ENCODE measurements around the gene TTLL13.

TTLL13 gene, protein sequence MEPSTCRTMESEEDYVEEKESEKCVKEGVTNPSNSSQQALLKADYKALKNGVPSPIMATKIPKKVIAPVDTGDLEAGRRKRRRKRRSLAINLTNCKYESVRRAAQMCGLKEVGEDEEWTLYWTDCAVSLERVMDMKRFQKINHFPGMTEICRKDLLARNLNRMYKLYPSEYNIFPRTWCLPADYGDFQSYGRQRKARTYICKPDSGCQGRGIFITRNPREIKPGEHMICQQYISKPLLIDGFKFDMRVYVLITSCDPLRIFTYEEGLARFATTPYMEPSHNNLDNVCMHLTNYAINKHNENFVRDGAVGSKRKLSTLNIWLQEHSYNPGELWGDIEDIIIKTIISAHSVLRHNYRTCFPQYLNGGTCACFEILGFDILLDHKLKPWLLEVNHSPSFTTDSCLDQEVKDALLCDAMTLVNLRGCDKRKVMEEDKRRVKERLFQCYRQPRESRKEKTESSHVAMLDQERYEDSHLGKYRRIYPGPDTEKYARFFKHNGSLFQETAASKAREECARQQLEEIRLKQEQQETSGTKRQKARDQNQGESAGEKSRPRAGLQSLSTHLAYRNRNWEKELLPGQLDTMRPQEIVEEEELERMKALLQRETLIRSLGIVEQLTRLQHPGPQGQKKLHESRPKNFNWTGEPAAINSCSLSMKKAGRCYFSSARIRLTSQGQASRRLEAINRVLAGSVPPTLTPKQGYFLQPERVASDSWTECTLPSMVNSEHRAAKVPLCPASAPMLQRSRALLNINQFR

DNA sequence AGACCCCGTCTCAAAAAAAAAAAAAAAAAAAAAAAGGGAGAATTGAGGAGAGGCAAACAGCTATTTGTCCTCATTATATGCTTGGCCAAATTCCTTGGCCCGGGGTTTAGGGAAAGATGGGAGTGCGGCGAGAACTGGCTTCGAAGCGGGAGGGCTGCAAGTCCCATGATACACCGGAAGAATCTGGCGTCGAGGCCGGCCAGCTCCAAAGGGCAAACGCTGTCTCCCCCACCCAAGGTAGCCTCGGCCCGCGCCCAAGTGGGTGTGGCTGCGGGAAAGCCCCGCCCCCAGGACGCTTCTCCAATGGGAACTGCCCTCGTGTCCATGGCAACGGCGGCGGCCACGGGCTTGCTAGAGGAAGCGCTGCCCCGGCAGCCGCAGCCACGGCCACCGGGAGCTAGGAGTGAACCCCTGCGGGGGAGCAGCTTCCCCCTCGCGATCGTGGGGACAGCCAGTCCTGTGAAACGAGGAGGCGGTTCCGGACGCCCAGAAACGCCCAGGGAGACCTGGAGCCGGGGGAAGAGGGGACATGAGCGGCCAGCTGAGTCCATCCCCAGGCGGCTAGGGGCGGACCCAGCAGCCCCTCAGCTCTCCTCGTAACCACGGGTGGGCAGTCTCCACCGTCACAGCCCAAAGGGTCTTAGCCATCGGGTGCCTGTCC lies at the start of gene TTLL13:
Gene TTLL13, plus strand, starts transcription at position 354 of the 661 bp plus-strand sequence. CDS start 1,075 bp downstream, outside the sequence.
- DNase-seq, result peak in 55 of 56 donors; percentile 15 to 92 (median 73)

DNA sequence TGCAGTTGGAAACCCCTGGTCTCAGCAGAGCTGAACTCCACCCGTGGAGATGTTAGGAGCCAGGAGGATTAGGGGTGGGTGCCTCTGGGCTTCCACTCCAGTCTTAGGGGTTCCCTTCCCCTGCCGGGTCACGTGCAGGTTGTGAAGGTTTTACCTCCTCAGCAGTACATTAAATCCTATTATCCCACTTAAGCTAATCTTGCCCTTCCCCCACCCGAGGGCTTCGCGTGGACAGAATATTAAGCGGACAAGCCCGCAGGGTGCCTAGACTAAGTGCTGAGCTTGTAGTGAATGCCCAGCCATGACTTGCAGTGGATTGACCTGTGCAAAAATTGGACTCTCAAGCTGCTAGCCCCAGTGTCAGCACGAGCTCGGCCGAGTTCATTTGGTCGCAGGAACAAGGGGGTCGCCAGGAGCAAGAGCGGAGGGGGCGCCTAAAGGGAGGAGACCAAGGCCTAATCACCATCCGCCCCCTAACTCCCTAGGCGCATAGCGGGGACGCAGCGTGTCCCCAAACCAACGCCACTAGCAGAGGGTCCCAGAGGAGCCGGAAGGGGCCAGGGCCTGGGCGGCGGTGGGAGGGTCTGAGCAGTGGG lies 48.7 kb upstream of the TTLL13 start:
- DNase-seq, result peak in 11 of 56 donors; percentile 14 to 76 (median 46)

DNA sequence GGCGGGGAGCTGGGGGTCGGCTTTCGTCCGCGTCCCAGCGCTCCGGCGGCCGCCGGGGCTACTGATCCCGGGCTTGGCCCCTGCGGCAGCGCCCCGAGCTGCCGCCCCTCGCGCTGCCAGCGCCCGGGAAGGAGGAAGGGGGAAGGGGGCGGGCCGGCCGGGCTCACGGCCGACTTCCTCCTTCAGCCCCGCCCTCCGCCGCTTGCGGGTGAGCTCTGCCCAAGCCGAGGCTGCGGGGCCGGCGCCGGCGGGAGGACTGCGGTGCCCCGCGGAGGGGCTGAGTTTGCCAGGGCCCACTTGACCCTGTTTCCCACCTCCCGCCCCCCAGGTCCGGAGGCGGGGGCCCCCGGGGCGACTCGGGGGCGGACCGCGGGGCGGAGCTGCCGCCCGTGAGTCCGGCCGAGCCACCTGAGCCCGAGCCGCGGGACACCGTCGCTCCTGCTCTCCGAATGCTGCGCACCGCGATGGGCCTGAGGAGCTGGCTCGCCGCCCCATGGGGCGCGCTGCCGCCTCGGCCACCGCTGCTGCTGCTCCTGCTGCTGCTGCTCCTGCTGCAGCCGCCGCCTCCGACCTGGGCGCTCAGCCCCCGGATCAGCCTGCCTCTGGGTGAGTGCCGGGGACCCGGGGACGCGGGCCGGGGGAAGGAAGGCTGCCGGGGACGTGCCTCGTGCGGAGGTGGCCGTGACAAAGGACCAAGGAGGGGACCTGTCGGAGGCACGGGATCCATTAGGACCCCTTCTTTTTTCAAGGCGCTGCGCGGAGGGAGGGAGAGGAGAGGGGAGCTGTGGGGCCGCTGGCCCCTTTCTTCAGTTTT lies 48.0 kb upstream of the TTLL13 start, which contains the start of gene SEMA4B:
Gene SEMA4B, plus strand, starts transcription at position 201 of the 814 bp plus-strand sequence. Its CDS starts 249 bp downstream, at position 450.
- peak in 43 of 56 donors; percentile 18 to 75 (median 52) for DNase-seq

DNA sequence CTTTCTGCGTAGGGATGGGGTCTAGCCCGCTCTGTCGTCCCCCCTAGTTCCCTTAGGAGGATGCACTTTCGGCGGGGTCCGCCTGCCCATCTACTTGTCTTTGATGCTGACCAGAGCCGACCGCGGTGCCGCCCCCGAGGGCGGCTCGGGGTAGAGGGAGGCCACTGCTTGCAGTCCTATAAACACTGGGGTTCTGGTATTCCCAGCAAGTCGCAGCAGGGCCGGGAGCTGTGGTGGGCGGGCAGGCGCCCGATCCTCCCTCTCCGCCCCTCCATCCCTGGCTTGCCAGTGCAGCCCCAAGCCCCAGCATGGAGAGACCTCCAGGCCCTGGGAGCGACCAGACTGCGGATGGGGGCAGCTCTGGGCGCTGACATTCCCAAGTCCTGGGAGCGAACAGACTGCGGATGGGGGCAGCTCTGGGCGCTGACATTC lies 47.4 kb upstream of the TTLL13 start:
- no peak for DNase-seq

DNA sequence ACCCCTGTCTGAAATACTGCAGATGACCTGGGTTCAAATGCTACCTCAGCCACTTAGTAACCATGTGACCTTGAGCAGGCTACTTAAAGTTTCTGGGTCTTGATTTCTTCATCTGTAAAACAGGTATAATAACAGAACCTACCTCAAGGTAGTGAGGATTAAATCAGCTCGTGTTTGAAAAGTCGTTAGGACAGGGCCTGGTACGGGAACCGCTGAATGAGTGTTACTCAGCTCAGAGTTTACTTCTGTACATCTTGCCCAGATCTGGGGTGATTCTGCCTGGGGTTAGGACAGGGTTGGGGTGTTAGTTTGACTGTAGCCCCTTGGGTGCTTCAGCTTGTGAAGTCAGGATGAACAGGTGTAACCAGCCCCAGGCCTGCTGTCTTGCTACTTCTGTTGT lies 46.4 kb upstream of the TTLL13 start:
- no peak for DNase-seq

DNA sequence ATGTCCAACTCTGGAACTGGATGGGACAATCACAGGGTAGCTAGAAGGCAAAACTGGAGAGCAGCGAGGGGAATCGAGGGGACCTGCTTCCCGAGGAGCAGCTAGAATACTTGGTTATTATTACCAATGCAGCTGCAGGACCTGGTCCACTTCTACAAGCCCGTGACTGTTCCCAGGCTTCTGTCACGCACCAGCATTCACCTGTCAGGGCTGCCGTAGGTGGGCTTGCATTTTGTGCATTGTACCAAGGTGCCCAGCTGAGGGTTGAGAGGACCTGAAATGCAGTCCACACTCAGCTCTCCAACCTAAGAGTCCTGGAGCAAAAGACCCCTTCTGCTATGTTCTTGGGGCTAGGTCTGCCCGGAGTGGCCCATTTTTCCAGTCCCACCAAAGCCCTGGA lies 45.9 kb upstream of the TTLL13 start:
- no peak for DNase-seq

DNA sequence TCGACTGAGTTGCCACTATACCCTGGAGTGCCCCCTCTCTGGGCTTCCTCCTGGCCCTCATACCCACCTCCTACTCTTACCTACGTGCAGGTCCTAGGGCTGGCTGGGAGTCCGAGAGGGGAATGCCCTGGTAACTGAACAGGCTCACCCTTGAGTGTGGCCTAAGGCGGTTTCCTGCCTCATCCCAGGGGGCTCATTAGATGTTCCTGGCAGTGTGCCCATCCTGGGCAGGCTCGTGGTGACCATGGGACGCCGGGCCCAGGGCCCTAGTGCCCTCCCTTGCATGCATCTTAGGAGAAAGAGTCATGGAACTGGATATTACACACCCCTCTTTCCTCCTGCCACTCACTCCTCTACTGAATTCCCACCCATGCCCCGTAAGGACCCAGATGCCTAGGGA lies 45.4 kb upstream of the TTLL13 start:
- DNase-seq, result peak in 21 of 56 donors; percentile 9 to 57 (median 36)

DNA sequence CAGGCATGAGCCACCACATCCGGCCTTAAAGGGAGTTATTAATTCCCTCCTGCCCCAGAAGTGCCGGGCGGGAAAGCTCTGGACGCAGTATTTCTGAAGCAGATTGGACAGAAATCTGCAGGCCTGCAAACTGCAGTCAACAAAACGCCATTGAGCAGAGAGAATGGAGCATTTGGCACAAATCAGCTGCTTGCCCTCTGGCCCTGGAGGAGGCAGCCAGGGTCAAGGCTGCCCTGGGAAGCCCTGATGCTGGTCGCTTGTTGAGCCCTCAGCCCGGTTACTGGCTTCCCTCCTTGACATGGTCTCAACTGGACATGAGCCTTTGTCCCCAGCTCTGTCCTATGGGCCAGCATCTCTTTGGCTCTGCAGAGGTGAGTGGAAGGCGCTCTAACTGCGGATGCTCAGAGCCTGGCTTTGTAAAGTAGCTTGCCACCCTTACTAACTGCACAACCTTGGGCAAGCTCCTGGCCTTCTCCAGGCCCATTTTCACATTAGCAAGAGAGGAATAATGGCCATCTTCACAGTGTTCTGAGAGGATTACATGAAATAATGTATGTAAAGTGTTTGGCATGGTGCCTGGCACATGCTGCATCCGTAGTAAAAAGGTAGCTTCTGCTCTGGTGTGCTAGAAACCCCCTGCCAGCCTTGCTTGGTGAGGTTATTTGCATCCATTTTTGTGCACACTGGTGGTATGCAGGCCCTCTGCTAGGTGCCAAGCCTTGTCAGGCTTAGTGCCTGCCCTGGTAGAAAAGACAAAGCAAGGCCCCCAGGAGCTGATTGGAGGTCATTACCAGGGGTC lies 44.1 kb upstream of the TTLL13 start:
- DNase-seq, result peak in 18 of 56 donors; percentile 9 to 65 (median 32)

DNA sequence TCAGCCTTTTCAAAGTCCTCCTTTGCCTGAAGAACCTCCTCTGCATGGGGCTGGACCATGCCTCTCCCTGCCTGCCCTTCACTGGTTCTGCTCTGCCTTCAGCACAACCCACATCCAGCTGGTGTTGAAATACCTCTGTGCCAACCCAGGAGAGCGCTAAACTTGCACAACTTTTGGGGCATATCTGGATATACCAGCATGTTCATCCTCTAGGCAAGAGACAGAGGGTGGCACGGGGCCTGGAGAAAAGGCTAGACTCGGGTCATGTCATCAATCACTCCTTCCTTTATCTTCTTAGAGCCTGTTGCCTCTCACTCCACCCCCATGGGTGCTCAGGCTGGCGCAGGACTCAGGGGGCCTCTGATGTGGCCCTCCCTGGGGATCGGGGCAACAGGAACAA lies 43.5 kb upstream of the TTLL13 start:
- DNase-seq, result no peak

DNA sequence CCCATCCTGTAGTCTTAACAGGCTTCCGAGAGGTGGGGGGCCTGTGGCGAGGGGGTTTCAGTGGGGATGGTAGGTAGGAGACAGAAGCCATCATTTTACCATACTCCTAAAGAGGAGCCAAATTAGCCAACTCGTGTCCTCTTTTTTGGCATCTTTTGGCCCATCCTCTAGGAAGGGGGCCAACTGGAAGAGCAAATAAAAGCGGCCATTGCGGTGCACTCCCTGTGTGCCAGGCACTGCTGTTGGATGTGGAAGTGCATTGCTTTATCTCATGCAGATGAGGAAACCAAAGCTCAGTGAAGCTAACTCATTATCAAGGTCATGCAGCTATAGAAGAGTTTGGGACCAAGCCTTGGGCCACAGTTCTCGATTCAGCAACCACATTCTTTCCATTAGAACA lies 42.1 kb upstream of the TTLL13 start:
- DNase-seq, result no peak

DNA sequence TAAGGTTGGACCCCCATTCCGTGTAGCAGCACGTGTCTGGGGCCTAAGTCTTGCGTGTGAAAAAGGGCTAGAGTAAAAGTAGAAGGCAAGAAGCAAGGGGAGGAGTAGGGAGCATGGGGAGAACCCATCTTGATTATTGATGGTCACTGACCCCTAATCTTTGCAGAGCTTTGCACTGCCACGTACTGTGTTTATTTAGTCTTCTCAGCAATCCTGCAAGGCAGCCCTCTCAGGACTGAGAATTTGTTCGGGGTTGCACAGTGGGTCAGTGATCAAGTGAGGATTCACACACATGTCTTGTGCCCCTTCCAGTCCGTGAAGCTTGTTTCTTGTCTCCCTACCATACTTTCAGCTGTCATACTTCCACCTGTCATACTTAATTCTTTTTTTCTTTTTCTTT lies 41.0 kb upstream of the TTLL13 start:
- no peak for DNase-seq

DNA sequence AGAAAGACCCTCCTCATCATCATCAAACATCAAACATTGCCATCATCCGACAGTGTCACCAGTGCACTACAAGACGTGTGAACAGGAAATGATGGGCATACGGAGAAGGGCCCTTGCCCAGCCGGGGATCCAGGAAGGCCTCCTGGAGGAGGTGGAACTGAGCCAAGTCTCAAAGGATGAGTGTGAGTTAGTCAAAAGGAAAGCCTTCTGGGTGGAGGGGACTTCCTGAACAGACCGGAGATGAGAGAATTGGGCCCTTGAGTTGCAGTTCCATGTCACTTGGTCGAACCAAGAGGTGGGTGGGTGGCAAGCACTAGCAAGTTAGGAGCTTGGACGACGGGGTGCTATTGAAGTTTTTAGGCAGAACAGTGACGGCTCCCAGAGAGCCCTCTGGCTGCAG lies 39.8 kb upstream of the TTLL13 start:
- DNase-seq, result no peak

DNA sequence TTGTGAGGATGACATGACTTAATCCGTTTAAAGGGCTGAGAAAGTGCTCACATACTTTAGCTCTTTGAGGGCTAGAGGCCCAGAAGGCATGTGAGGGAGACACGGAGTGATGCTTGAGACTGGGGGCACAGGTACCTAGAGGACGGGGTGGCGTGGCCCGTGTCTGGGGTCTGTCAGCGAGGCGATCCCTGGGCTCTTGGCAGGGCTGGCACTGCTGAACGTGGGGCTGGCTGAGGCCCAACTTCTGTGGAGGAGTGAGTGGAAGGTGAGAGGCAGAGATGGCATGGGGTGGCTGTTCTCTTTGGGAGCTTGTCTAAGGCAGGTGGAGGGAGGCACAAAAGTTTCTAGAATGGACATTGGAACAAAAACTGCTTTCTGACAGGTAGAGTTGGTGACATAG lies 38.8 kb upstream of the TTLL13 start:
- DNase-seq, result no peak

DNA sequence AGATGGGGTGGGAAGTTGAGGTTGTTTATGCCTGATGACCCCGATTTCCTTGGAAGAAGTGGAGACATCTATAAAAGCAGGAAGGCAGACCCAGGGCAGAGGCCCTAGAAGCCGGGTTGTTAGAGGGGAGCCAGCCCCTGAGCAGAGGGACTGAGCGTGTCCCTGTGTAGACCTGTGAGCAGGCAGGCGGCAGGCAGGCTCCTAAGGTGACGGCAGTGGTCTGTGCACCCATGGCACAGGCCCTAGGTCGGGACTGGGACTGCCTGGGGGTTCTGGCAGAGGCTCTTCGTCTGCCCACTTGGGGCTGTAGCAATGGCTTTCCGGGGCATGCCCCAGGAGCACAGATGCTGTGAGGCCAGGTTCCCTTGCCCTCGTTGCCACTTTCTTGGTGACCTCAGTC lies 38.3 kb upstream of the TTLL13 start:
- DNase-seq, result no peak

DNA sequence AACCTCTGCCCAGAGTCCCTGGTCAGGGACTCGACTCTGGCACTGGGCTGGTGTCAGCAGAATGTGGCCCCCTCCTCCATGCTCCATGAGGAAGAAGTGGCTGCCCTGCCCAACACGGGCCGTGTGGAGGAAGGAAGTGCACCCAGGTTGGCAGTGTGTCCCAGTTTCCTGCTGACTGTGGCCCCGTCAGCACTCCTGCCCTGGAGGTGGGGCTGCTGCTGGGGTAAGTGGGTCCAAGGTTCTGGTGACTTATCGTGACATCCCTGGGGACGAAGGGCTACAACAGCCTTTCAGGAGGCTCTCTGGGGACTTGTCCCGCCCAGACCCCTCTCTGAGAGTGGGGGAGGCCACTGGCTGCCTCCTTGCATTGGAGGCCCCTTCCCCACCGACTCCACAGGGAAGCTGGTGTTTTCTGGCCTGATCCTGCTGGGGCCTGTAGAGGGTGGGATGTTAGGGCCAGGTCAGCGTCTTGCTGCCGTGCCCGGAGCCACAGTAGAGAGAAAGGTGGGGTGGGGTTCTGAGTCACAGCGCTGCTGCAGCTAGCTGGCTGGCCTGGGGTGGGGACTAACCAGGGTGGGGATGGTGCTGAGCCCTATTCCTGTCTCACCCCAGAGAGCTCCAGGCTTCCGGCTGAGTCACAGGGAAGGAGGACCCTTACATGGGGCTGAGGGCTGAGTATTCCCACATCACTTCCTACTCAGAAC lies 37.8 kb upstream of the TTLL13 start:
- no peak for DNase-seq

DNA sequence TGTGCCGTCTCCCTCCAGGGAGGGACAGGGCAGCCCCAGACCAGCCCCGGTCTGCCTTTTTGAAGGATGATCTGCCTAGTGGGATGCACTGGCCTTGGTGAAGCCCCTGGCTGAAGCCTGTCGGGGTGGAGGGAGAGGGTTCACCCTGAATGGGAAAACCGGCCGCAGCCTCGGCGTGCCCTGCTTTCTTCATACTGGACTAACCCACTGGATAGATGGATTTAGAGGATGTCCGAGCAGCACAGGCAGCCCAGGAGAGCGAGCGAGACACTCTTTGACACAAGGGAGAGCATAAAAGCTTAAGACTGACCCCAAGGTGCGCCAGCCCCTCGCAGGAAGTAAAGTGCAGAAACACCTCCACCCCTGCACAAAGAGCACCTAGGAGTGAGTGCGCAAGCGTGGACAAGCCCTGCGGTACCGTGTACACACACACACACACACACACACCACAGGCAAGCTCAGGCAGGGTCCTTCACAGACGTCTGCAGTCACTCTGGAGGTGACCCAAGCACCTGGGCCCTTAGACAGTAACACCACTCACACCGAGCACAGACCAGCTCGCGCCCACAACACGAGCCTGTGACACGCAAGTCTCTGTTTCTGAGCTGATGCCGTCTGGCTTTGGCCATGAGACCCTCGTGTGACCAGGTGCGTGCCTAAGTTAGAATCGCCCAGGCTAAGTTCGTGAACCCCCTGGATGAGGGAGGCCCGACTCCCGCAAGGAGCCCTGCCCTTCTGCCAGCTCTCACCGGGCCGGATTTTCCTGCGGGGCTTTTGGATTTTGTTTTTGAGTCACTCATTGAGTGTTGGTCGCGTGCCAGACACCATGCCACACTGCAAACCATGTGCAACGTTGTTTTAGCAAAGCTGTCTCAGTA lies 36.9 kb upstream of the TTLL13 start:
- peak in 1 of 56 donors; percentile 49 for DNase-seq

DNA sequence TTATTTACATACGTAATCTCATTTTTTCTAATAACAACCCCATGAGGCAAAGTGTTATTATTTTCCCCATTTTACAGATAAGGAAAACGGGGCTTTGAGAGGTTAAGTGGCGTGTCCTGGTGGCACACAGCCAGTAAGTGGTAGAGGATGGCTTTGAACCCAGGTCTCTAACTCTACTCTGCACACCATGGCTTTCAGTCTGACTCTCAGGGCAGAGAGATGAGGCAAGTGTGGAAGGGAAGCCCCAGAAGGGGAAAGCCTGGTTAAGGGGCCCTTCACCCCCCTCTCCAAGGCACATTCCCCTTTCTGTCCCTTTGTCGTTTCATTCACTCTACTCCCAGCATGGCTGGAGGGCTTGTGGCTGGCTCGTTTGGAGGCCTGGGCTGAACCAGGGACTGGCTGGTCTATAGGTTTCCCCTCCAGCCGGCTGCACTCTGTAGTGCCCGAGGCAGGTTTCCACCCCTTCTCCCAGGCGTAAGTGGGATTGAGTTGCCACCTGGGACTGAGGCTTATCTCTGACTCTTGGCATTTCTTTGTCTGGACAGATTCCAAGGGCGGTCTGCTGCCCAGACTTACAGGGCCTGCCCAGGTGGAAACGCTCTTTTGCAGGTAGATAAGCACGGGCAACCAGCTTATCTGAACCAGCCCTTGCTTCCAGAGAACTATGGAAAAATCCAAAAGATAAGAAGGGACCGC lies 36.1 kb upstream of the TTLL13 start:
- no peak for DNase-seq
